ENCODE data around the gene FOCAD. TPM values are rescaled to one million over a fixed set of nuclear protein-coding genes. Genes with fewer than 3 reads are reported as not detected.

FOCAD gene
- total and polyA plus RNA-seq, 2 of the 8 experiments (the other 6 are each of a cell fraction or from before 2014, with no cell fraction given): 22.0 to 38.4 TPM

DNA sequence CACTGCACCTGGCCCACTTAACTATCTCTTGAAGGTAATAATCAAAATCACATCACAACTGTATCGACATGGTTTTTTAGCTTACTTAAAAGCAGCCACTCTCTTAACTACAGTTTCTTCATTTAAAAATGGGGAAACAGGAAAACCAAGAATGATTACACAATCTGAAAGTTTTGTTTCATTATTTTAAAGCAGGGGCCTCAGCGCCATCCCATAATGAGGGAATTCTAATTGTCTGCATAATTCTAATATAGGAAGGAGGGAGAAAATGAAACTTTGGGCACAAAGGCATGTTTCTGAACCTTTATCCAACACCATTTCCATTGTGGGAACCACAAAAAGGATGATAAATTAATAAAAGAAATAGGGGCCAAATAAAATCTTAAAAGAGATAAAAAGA lies 339.8 kb downstream of the FOCAD start (continued):
- TF ChIP-seq, protein P1, sequence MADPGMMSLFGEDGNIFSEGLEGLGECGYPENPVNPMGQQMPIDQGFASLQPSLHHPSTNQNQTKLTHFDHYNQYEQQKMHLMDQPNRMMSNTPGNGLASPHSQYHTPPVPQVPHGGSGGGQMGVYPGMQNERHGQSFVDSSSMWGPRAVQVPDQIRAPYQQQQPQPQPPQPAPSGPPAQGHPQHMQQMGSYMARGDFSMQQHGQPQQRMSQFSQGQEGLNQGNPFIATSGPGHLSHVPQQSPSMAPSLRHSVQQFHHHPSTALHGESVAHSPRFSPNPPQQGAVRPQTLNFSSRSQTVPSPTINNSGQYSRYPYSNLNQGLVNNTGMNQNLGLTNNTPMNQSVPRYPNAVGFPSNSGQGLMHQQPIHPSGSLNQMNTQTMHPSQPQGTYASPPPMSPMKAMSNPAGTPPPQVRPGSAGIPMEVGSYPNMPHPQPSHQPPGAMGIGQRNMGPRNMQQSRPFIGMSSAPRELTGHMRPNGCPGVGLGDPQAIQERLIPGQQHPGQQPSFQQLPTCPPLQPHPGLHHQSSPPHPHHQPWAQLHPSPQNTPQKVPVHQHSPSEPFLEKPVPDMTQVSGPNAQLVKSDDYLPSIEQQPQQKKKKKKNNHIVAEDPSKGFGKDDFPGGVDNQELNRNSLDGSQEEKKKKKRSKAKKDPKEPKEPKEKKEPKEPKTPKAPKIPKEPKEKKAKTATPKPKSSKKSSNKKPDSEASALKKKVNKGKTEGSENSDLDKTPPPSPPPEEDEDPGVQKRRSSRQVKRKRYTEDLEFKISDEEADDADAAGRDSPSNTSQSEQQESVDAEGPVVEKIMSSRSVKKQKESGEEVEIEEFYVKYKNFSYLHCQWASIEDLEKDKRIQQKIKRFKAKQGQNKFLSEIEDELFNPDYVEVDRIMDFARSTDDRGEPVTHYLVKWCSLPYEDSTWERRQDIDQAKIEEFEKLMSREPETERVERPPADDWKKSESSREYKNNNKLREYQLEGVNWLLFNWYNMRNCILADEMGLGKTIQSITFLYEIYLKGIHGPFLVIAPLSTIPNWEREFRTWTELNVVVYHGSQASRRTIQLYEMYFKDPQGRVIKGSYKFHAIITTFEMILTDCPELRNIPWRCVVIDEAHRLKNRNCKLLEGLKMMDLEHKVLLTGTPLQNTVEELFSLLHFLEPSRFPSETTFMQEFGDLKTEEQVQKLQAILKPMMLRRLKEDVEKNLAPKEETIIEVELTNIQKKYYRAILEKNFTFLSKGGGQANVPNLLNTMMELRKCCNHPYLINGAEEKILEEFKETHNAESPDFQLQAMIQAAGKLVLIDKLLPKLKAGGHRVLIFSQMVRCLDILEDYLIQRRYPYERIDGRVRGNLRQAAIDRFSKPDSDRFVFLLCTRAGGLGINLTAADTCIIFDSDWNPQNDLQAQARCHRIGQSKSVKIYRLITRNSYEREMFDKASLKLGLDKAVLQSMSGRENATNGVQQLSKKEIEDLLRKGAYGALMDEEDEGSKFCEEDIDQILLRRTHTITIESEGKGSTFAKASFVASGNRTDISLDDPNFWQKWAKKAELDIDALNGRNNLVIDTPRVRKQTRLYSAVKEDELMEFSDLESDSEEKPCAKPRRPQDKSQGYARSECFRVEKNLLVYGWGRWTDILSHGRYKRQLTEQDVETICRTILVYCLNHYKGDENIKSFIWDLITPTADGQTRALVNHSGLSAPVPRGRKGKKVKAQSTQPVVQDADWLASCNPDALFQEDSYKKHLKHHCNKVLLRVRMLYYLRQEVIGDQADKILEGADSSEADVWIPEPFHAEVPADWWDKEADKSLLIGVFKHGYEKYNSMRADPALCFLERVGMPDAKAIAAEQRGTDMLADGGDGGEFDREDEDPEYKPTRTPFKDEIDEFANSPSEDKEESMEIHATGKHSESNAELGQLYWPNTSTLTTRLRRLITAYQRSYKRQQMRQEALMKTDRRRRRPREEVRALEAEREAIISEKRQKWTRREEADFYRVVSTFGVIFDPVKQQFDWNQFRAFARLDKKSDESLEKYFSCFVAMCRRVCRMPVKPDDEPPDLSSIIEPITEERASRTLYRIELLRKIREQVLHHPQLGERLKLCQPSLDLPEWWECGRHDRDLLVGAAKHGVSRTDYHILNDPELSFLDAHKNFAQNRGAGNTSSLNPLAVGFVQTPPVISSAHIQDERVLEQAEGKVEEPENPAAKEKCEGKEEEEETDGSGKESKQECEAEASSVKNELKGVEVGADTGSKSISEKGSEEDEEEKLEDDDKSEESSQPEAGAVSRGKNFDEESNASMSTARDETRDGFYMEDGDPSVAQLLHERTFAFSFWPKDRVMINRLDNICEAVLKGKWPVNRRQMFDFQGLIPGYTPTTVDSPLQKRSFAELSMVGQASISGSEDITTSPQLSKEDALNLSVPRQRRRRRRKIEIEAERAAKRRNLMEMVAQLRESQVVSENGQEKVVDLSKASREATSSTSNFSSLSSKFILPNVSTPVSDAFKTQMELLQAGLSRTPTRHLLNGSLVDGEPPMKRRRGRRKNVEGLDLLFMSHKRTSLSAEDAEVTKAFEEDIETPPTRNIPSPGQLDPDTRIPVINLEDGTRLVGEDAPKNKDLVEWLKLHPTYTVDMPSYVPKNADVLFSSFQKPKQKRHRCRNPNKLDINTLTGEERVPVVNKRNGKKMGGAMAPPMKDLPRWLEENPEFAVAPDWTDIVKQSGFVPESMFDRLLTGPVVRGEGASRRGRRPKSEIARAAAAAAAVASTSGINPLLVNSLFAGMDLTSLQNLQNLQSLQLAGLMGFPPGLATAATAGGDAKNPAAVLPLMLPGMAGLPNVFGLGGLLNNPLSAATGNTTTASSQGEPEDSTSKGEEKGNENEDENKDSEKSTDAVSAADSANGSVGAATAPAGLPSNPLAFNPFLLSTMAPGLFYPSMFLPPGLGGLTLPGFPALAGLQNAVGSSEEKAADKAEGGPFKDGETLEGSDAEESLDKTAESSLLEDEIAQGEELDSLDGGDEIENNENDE (IDR thresholded peaks at IDR 0.05; ENCODE audit: insufficient replicate concordance, low read length): no peak
- TF ChIP-seq ZNF274 (IDR thresholded peaks at IDR 0.05; ENCODE audit: borderline replicate concordance, extremely low read depth, low read length): no peak

Measured in H1 (cell line).